KMS-11 (cell line): ENCODE results near the gene RNF175.

Source experiments
- H2AFZ ChIP-seq: fragments of 200-600 bp; sonication (generic); 2 replicates; pipeline ENCODE4 v1.6.1; 2016; ENCODE audit warnings: antibody characterized with exemption, mixed run types, low read depth
- H3K27ac ChIP-seq: fragments of 200-600 bp; sonication (generic); 2 replicates; pipeline ENCODE4 v1.6.1; 2016; ENCODE audit warnings: mild to moderate bottlenecking, mixed run types
- H3K27me3 ChIP-seq: fragments of 200-600 bp; sonication (generic); 2 replicates; pipeline ENCODE4 v1.6.1; 2017; ENCODE audit warnings: mild to moderate bottlenecking, low read depth, mixed run types, moderate library complexity; ENCODE audit not compliant: insufficient read depth
- H3K36me3 ChIP-seq: fragments of 200-600 bp; sonication (generic); 2 replicates; pipeline ENCODE4 v1.6.1; 2017; ENCODE audit warnings: mild to moderate bottlenecking, mixed run types; ENCODE audit not compliant: insufficient read depth
- H3K4me1 ChIP-seq: fragments of 200-600 bp; sonication (generic); 2 replicates; pipeline ENCODE4 v1.6.1; 2016; ENCODE audit warnings: mild to moderate bottlenecking, low read depth, mixed run types; ENCODE audit not compliant: poor library complexity, severe bottlenecking
- H3K4me2 ChIP-seq: fragments of 200-600 bp; sonication (generic); 2 replicates; pipeline ENCODE4 v1.7.0; 2016; ENCODE audit warnings: mild to moderate bottlenecking, mixed run types
- H3K4me3 ChIP-seq: fragments of 200-600 bp; sonication (generic); IDR thresholded peaks from 2 replicates; pipeline ENCODE4 v1.6.1; 2017; ENCODE audit warnings: low read depth, low read length, mixed read lengths; ENCODE audit not compliant: insufficient read depth
- H3K79me2 ChIP-seq: fragments of 200-600 bp; sonication (generic); 2 replicates; pipeline ENCODE4 v1.6.1; 2016; ENCODE audit warnings: low read depth, mixed run types; ENCODE audit not compliant: insufficient read depth
- H3K9ac ChIP-seq: fragments of 200-600 bp; sonication (generic); 2 replicates; pipeline ENCODE4 v1.6.1; 2016; ENCODE audit warnings: mild to moderate bottlenecking, mixed run types
- H4K20me1 ChIP-seq: fragments of 200-600 bp; sonication (generic); 2 replicates; pipeline ENCODE4 v1.6.1; 2016; ENCODE audit warnings: mild to moderate bottlenecking, mixed run types; ENCODE audit not compliant: insufficient read depth
- CTCF ChIP-seq: fragments of 200-600 bp; sonication (generic); conservative IDR thresholded peaks from 2 replicates; pipeline ENCODE4 v1.6.1; 2017; ENCODE audit warnings: low read depth, mild to moderate bottlenecking, antibody characterized with exemption, low read length, moderate library complexity, mixed read lengths

RNF175 gene

GRCh38 chr4:153794006-153794405, 34.2 kb upstream of the RNF175 start:
- H2AFZ ChIP-seq, result no peak overlapping the region
- no peaks in the 10 kb centered on the region for H3K79me2 ChIP-seq
- TF ChIP-seq CTCF, result no peak
- no peaks in the 10 kb centered on the region for H3K27me3 ChIP-seq
- no peak overlapping the region for H3K27ac ChIP-seq
- no peak overlapping the region for H3K9ac ChIP-seq
- no peaks in the 10 kb centered on the region for H4K20me1 ChIP-seq
- H3K4me2 ChIP-seq, result no peak overlapping the region
- H3K4me3 ChIP-seq, result no peak overlapping the region
- no peaks in the 10 kb centered on the region for H3K36me3 ChIP-seq
- H3K4me1 ChIP-seq, result peaks cover 15% of the 10 kb centered on the region

GRCh38 chr4:153792618-153793247, 32.9 kb upstream of the RNF175 start:
- Histone ChIP-seq H4K20me1 (no peaks in the 10 kb centered on the region), H3K27ac (no peak overlapping the region), H3K36me3 (no peaks in the 10 kb centered on the region), H3K79me2 (no peaks in the 10 kb centered on the region), H2AFZ (no peak overlapping the region), H3K4me1 (peaks cover 15% of the 10 kb centered on the region), H3K27me3 (no peaks in the 10 kb centered on the region), H3K4me3 (no peak overlapping the region), H3K9ac (no peak overlapping the region), H3K4me2 (no peak overlapping the region)
- no peak; the same call in 1 of the 2 replicates for TF ChIP-seq CTCF

GRCh38 chr4:153791746-153792617, 32.2 kb upstream of the RNF175 start:
- H4K20me1 ChIP-seq, result no peaks in the 10 kb centered on the region
- no peaks in the 10 kb centered on the region for H3K27me3 ChIP-seq
- no peaks in the 10 kb centered on the region for H3K36me3 ChIP-seq
- no peak overlapping the region for H3K4me3 ChIP-seq
- no peak overlapping the region for H3K27ac ChIP-seq
- no peaks in the 10 kb centered on the region for H3K79me2 ChIP-seq
- H2AFZ ChIP-seq, result no peak overlapping the region
- H3K9ac ChIP-seq, result no peak overlapping the region
- H3K4me1 ChIP-seq, result peaks cover 15% of the 10 kb centered on the region
- no peak; the same call in 1 of the 2 replicates for TF ChIP-seq CTCF
- H3K4me2 ChIP-seq, result no peak overlapping the region

- Histone ChIP-seq H3K9ac (no peak overlapping the region), H4K20me1 (no peaks in the 10 kb centered on the region), H3K36me3 (no peaks in the 10 kb centered on the region), H3K4me2 (no peak overlapping the region), H3K4me3 (no peak overlapping the region), H3K27me3 (no peaks in the 10 kb centered on the region), H3K4me1 (peaks cover 15% of the 10 kb centered on the region), H3K79me2 (no peaks in the 10 kb centered on the region), H3K27ac (no peak overlapping the region), H2AFZ (no peak overlapping the region)
- no peak for TF ChIP-seq CTCF
Measured at GRCh38 chr4:153790962-153791551, 31.2 kb upstream of the RNF175 start.
